Kidney (tissue), 14 donors: ENCODE results near the gene DIS3L2. TPM values are rescaled to one million over a fixed set of nuclear protein-coding genes. Genes with fewer than 3 reads are reported as not detected.
"Not testable (repeated sequence)": the region's sequence is repeated elsewhere in the genome, so short reads cannot be mapped to it uniquely, and the experiment has no call there.

Experiments
- DNase-seq, 5 donors: peaks; one replicate each; pipeline ENCODE4 v3.0.0-alpha.2; 2013 to 2020
- FAIRE-seq: peaks from 2 replicates; lab custom pipeline; 2012; peaks lifted over from hg19 to GRCh38; lab: Jason Lieb, UNC
- H3K27ac ChIP-seq, 2 donors: one replicate each; pipeline ENCODE4 v1.7.0; 2013; ENCODE audit warnings: low read depth in 2 of 2, low read length in 2 of 2, inconsistent platforms in 1 of 2
- H3K27me3 ChIP-seq: one replicate; pipeline ENCODE4 v1.7.1; 2013; ENCODE audit warnings: low read length, inconsistent platforms; ENCODE audit not compliant: control insufficient read depth, insufficient read depth
- H3K36me3 ChIP-seq, 3 donors: one replicate each; pipeline versions ENCODE4 v1.7.0 to v1.7.1; 2013; ENCODE audit warnings: low read length in 3 of 3, control low read depth in 1 of 3, inconsistent platforms in 1 of 3; ENCODE audit not compliant: insufficient read depth in 3 of 3, control insufficient read depth in 2 of 3
- H3K4me1 ChIP-seq, 3 donors: one replicate each; pipeline versions ENCODE4 v1.7.0 to v1.7.1; 2013; ENCODE audit warnings: low read length in 3 of 3, inconsistent platforms in 1 of 3, low read depth in 1 of 3; ENCODE audit not compliant: control insufficient read depth in 2 of 3, insufficient read depth in 2 of 3
- H3K4me3 ChIP-seq, 3 donors: one replicate each; pipeline versions ENCODE4 v1.7.0 to v1.8.1; 2013; ENCODE audit warnings: low read length in 3 of 3, control low read depth in 1 of 3, inconsistent platforms in 1 of 3
- H3K9ac ChIP-seq, 3 donors: one replicate each; pipeline versions ENCODE4 v1.7.0 to v1.7.1; 2013; ENCODE audit warnings: low read length in 3 of 3, control low read depth in 1 of 3, inconsistent platforms in 1 of 3
- H3K9me3 ChIP-seq, 3 donors: one replicate each; pipeline versions ENCODE4 v1.7.0 to v1.7.1; 2013; ENCODE audit warnings: low read length in 3 of 3, control low read depth in 1 of 3, inconsistent platforms in 1 of 3; ENCODE audit not compliant: control insufficient read depth in 2 of 3, insufficient read depth in 1 of 3
- CTCF ChIP-seq: IDR thresholded peaks from 3 replicates; pipeline ENCODE4 v1.5.1; 2012; ENCODE audit warnings: mild to moderate bottlenecking, moderate library complexity, borderline replicate concordance; ENCODE audit not compliant: insufficient read depth; ENCODE audit errors: extremely low read depth
- intact Hi-C: fragments of 100-400 bp; cut with DNase I; formaldehyde crosslinking; loops from one replicate; pipeline ENCODE4 v1.11.1; 2022
- polyA plus RNA-seq: library from polyadenylated mRNA; stranded (reverse); fragments of 350-450 nt; fragmentation: Illumina TruSeq; extraction: RNeasy Lipid Tissue Mini Kit (QIAGEN cat#74804); gene quantifications from one replicate; pipeline ENCODE4 v1.2.3, GENCODE V29; 2014; ENCODE audit warnings: low read depth, low replicate concordance; ENCODE audit not compliant: insufficient read depth
- total RNA-seq: library from RNA; stranded (reverse); fragmentation: NEBNext Ultra II Directional; extraction: Animal tissue kit (Norgen Biotek cat#: 25700); gene quantifications from one replicate; pipeline ENCODE4 v1.2.1, GENCODE V29; 2021
- donor health status: control.
- donor health status: control.
- donor health status: control.
- donor health status: control.
- donor health status: control.
- donor health status: DM: yes; HTN: yes; CAD: no.
- donor health status: Normal renal cell carcinoma (clear cell type).

The DIS3L2 gene
- total and polyA plus RNA-seq, 2 donors from 2014 or later: 12.3 to 47.7 TPM

GRCh38 chr2:232323328-232323650 lies 361.8 kb downstream of the DIS3L2 start:
- intact Hi-C loops: loop anchor here (10.0 kb wide), 1 partner anchor 398 kb away; the partner anchor contains the start of gene NPPC
- TF ChIP-seq CTCF: no peak
- no peaks in the 10 kb centered on the region for H3K27me3 ChIP-seq
- H3K9ac ChIP-seq: no peak overlapping the region
- no peaks in the 10 kb centered on the region for H3K9me3 ChIP-seq
- peaks cover 0 to 17% (median 0%) of the 10 kb centered on the region in 3 donors for H3K4me1 ChIP-seq
- no peak overlapping the region for H3K27ac ChIP-seq
- H3K4me3 ChIP-seq: no peak overlapping the region
- DNase-seq (peak in 1 of 5 donors; percentile 36), FAIRE-seq (no peak)
- no peaks in the 10 kb centered on the region for H3K36me3 ChIP-seq

DNA sequence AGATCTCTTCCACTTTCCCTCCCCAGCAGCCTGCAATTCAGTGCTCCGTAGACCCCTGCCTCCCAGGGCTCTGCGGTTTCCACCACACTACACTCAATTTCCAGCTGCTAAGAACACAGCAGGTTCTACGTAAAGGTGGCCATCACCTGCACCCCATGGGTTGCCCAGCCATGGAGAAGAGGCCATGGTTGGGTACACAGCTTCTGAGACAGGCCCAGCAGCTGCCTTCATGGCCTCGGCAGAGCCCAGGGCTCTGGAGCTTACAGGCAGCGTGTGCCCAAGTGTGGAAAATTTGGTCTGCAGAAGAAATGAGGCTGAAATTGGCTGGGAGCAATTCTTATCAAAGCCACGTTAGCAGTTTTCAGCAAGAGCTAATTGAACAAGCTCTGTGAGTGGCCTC lies 362.5 kb downstream of the DIS3L2 start:
- H3K9me3 ChIP-seq, H3K9ac ChIP-seq, H3K27me3 ChIP-seq, H3K27ac ChIP-seq, H3K4me3 ChIP-seq, FAIRE-seq, H3K36me3 ChIP-seq: not testable (repeated sequence)
- intact Hi-C loops: loop anchor here (10.0 kb wide), 1 partner anchor 399 kb away; the partner anchor contains the start of gene NPPC
- peak in 4 of 5 donors; percentile 48 to 63 (median 58) for DNase-seq
- peaks cover 0 to 17% (median 0%) of the 10 kb centered on the region in 3 donors for H3K4me1 ChIP-seq

GRCh38 chr2:232324778-232325177 lies 363.3 kb downstream of the DIS3L2 start:
- no peaks in the 10 kb centered on the region for H3K36me3 ChIP-seq
- DNase-seq (peak in 2 of 5 donors; percentile 8 to 13), FAIRE-seq (no peak)
- no peak overlapping the region for H3K27ac ChIP-seq
- H3K4me1 ChIP-seq: peaks cover 0 to 12% (median 0%) of the 10 kb centered on the region in 3 donors
- no peaks in the 10 kb centered on the region for H3K27me3 ChIP-seq
- intact Hi-C loops: loop anchor here (10.0 kb wide), 1 partner anchor 400 kb away; the partner anchor contains the start of gene NPPC
- no peak for TF ChIP-seq CTCF
- H3K9ac ChIP-seq: no peak overlapping the region
- H3K9me3 ChIP-seq: no peaks in the 10 kb centered on the region
- no peak overlapping the region for H3K4me3 ChIP-seq

DNA sequence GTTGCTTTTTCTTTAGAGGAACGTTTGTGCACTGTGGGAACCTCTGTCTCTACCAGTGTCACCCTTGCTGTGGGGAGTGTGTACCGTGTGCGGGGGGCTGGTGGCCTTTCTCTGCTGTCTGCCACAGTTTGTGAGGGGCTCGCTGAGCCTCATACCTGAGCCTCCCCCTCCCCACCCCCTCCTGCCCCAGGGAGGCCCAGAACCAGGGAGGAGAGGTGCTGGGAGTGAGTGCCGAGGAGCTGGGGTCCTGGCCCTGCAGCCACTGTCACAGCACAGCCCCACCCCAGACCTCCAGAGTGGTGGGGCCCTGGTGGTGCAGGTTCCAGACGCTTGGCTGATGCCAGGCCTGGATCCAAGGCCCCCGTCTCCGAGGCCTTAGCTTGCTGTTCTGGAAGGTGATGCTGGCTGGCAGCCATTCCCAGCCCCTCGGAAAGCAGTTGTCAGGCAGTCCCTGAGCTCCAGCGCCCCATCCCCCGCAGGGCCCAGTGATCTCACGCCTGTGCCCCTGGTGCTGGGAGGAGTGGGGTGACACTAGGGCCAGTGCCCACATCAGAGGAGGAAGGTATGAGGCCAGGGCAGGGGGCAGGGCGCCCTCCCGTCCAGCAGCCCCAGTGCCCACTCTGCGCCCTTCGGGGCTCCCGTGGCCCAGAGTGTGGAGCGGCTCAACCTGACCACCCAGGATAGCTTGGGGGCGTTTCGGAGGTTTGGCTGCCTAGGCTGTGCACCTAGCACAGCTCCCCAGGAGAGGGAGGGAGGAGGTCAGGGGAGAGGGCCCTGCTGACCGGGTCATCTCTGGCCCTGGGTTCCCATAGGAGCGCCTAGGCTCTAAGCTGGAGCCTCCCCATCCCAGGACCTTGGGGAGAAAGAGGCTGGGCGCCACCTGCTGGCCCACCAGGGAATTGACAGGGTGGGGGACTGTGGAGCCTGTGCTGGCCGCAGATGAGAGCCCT lies 364.1 kb downstream of the DIS3L2 start:
- no peak for FAIRE-seq
- no peak overlapping the region for H3K4me3 ChIP-seq

More for the DNA sequence above, 364.1 kb downstream of the DIS3L2 start:
- intact Hi-C loops: loop anchor here (10.0 kb wide), 1 partner anchor 401 kb away; the partner anchor contains the start of gene NPPC
- Histone ChIP-seq H3K9me3 (no peaks in the 10 kb centered on the region), H3K4me1 (peaks cover 0 to 11% (median 0%) of the 10 kb centered on the region in 3 donors), H3K27me3 (no peaks in the 10 kb centered on the region), H3K36me3 (no peaks in the 10 kb centered on the region), H3K9ac (no peak overlapping the region), H3K27ac (no peak overlapping the region)
- TF ChIP-seq CTCF: peak; percentile 32
- peak; percentile 40 to 78 (median 65) for DNase-seq
